ENCODE measurements around the gene ISL1.

- TF ChIP-seq POLR2AphosphoS5 (IDR thresholded peaks at IDR 0.05; ENCODE audit: low read depth, low read length) (no peak), SIN3A (IDR thresholded peaks at IDR 0.05; ENCODE audit: borderline replicate concordance, insufficient read depth, low read length) (no peak), REST (IDR thresholded peaks at IDR 0.05; ENCODE audit: insufficient read depth in 1 of 2, low read depth in 2 of 2, low read length in 2 of 2) (no peak), TAF1 (IDR thresholded peaks at IDR 0.05; ENCODE audit: borderline replicate concordance, insufficient read depth, low read length) (no peak), FOXP2 (optimal IDR thresholded peaks at IDR 0.05; ENCODE audit: borderline replicate concordance, extremely low read depth, extremely low read length, insufficient read depth) (no peak)
These were observed 2.0 kb downstream of the ISL1 start for GRCh38 chr5:51385216-51385615.
